Activated B cell treated with CpG ODN at 0.5 μM for 24 hours (primary cell): Measurements from ENCODE around the gene CDRT4. TPM values are rescaled to one million over a fixed set of nuclear protein-coding genes. Genes with fewer than 3 reads are reported as not detected.

Experiments used
- ATAC-seq: fragments of 200-7000 bp; cut with Tn5 transposase; one replicate; pipeline ENCODE4 v1.10.0; 2021; ENCODE audit warnings: low read depth, mild to moderate bottlenecking, moderate library complexity
- CTCF ChIA-PET: fragments of 350-600 bp; sonication (Branson Sonifier 250); formaldehyde crosslinking; loops from one replicate; lab custom pipeline; 2021; ENCODE audit warnings: antibody characterized with exemption; lab: Charles Lee
- POLR2A ChIA-PET: fragments of 350-600 bp; sonication (Branson Sonifier 250); formaldehyde crosslinking; loops from one replicate; lab custom pipeline; 2021; ENCODE audit warnings: antibody characterized with exemption; lab: Charles Lee
- DNase-seq: peaks from one replicate; pipeline ENCODE4 v3.0.0; 2022
- H3K27ac Mint-ChIP-seq: one replicate; pipeline ENCODE4 v1.8.0; 2020; ENCODE audit warnings: mixed read lengths
- H3K27me3 Mint-ChIP-seq: one replicate; pipeline ENCODE4 v1.8.0; 2021; ENCODE audit warnings: mixed read lengths
- H3K36me3 Mint-ChIP-seq: one replicate; pipeline ENCODE4 v1.8.0; 2021; ENCODE audit warnings: low read depth, mixed read lengths
- H3K4me1 Mint-ChIP-seq: one replicate; pipeline ENCODE4 v1.8.0; 2021; ENCODE audit warnings: mixed read lengths
- H3K4me3 Mint-ChIP-seq: one replicate; pipeline ENCODE4 v1.8.0; 2020; ENCODE audit warnings: mild to moderate bottlenecking, mixed read lengths
- H3K9me3 Mint-ChIP-seq: one replicate; pipeline ENCODE4 v1.8.0; 2020; ENCODE audit warnings: mixed read lengths
- CTCF ChIP-seq: fragments of 200-600 bp; IDR thresholded peaks from one replicate; pipeline ENCODE4 v1.8.0; 2022; ENCODE audit warnings: antibody characterized with exemption, mild to moderate bottlenecking
- intact Hi-C: fragments of 100-400 bp; cut with micrococcal nuclease; formaldehyde crosslinking; loops from one replicate; pipeline ENCODE4 v1.15.1; 2024
- total RNA-seq: library from RNA; stranded (reverse); gene quantifications from 2 replicates; pipeline ENCODE4 v1.2.3, GENCODE V29; 2022

Gene CDRT4
- total RNA-seq, 1 donor from 2014 or later: 5.3 TPM

DNA sequence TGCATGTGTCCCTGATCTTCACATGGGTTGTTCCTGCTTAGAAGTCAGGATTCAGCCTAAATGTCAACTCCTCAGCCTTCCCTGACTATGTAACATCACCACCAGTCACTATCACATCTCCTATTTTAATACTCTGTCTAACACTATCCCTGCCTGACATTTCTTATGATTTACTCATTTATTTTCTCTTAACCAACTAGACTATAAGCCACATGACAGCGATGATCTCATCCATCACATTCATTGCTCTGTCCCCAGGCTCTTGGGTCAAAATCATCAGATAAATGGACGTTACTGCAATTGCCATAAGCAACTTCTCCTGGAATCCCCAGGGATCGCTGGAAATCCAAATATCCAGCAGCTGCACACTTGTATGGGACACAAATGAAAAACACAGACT, 15.7 kb downstream of the CDRT4 start:
- CTCF ChIA-PET: no interaction called here

GRCh38 chr17:15448580-15448956, 18.9 kb downstream of the CDRT4 start:
- TF ChIP-seq CTCF: no peak
- no peak overlapping the region for H3K4me3 Mint-ChIP-seq
- H3K36me3 Mint-ChIP-seq: no peaks in the 10 kb centered on the region
- ChIA-PET CTCF (no interaction called here), POLR2A (no interaction called here)
- no peaks in the 10 kb centered on the region for H3K27me3 Mint-ChIP-seq
- H3K4me1 Mint-ChIP-seq: no peaks in the 10 kb centered on the region
- intact Hi-C loops: no loop called here
- H3K9me3 Mint-ChIP-seq: no peaks in the 10 kb centered on the region
- ATAC-seq: no peak
- no peak for DNase-seq
- H3K27ac Mint-ChIP-seq: no peak overlapping the region

More for the DNA sequence above, 15.7 kb downstream of the CDRT4 start:
- no peak for ATAC-seq
- no peaks in the 10 kb centered on the region for H3K4me1 Mint-ChIP-seq
- H3K27ac Mint-ChIP-seq: no peak overlapping the region
- H3K4me3 Mint-ChIP-seq: no peak overlapping the region
- no peak for TF ChIP-seq CTCF
- POLR2A ChIA-PET: no interaction called here
- H3K36me3 Mint-ChIP-seq: no peaks in the 10 kb centered on the region
- H3K27me3 Mint-ChIP-seq: no peaks in the 10 kb centered on the region
- no peak for DNase-seq
- peaks cover 4% of the 10 kb centered on the region for H3K9me3 Mint-ChIP-seq
- intact Hi-C loops: no loop called here

DNA sequence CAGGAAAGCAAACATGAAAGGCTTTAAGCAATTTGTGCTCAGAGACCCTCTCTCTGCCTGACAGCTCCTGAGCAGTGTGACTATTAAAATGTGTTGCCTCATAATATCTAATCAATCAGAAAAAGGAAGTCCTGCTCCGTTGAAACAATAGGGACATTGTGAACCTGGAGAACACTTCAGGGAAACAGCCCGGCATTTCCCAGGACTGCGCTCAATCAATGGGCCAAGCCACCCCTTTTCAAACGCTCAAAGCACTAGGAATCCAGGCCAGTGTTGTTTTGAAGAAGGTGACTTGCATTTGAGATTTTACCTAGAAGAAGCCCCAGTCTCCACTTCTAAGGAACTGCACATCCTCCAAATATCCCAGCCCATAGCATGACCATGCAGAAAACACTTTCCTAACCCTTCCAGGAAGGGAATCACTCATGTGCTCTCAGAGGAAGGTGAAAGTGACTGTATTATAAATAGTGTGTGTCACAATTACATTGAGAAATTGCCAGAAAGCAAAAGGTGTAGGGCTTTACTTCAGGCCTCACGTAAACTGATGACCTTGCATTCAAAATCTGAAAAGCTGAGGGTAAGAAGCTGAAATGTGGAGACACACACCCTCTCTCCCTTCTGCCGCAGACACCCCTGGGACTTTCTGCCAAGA, 19.4 kb downstream of the CDRT4 start:
- intact Hi-C loops: no loop called here
- ATAC-seq (no peak), DNase-seq (no peak)
- no peaks in the 10 kb centered on the region for H3K36me3 Mint-ChIP-seq
- H3K27ac Mint-ChIP-seq: no peak overlapping the region
- no peaks in the 10 kb centered on the region for H3K27me3 Mint-ChIP-seq
- no peaks in the 10 kb centered on the region for H3K4me1 Mint-ChIP-seq
- POLR2A ChIA-PET: no interaction called here
- TF ChIP-seq CTCF: no peak
- no peaks in the 10 kb centered on the region for H3K9me3 Mint-ChIP-seq
- H3K4me3 Mint-ChIP-seq: no peak overlapping the region
- CTCF ChIA-PET: no interaction called here

GRCh38 chr17:15446036-15446435, 21.4 kb downstream of the CDRT4 start:
- no peak for ATAC-seq
- no peak for TF ChIP-seq CTCF
- Mint-ChIP-seq H3K9me3 (no peaks in the 10 kb centered on the region), H3K27ac (no peak overlapping the region), H3K27me3 (no peaks in the 10 kb centered on the region), H3K36me3 (no peaks in the 10 kb centered on the region), H3K4me1 (no peaks in the 10 kb centered on the region), H3K4me3 (no peak overlapping the region)
- ChIA-PET POLR2A (no interaction called here), CTCF (no interaction called here)
- DNase-seq: no peak
- intact Hi-C loops: no loop called here

- H3K27me3 Mint-ChIP-seq: no peaks in the 10 kb centered on the region
Observed at GRCh38 chr17:15444805-15445204, 22.6 kb downstream of the CDRT4 start.

More at GRCh38 chr17:15444805-15445204, 22.6 kb downstream of the CDRT4 start:
- intact Hi-C loops: no loop called here
- no peak for TF ChIP-seq CTCF
- POLR2A ChIA-PET: no interaction called here
- no peak overlapping the region for H3K4me3 Mint-ChIP-seq
- no peak for ATAC-seq
- H3K27ac Mint-ChIP-seq: no peak overlapping the region
- CTCF ChIA-PET: no interaction called here
- H3K9me3 Mint-ChIP-seq: no peaks in the 10 kb centered on the region
- peaks cover 2% of the 10 kb centered on the region for H3K36me3 Mint-ChIP-seq
- no peak for DNase-seq
- H3K4me1 Mint-ChIP-seq: no peaks in the 10 kb centered on the region
